GM04503 (cell line): ENCODE results near the gene SDK1.

ENCODE experiments used
- DNase-seq: peaks from one replicate; pipeline ENCODE4 v3.0.0-alpha.2; 2012; ENCODE audit warnings: low read depth

The SDK1 gene

GRCh38 chr7:3880228-3880987, 579.4 kb downstream of the SDK1 start:
- DNase-seq = no peak

- no peak for DNase-seq
Measured at GRCh38 chr7:3882782-3883181, 581.7 kb downstream of the SDK1 start.

GRCh38 chr7:3884543-3884942, 583.5 kb downstream of the SDK1 start:
- no peak for DNase-seq

GRCh38 chr7:3887096-3887690, 586.1 kb downstream of the SDK1 start:
- no peak for DNase-seq

- DNase-seq = no peak
Measured at GRCh38 chr7:3888096-3888495, 587.0 kb downstream of the SDK1 start.

GRCh38 chr7:3892157-3892556, 591.1 kb downstream of the SDK1 start:
- no peak for DNase-seq

GRCh38 chr7:3892686-3893085, 591.6 kb downstream of the SDK1 start:
- DNase-seq = no peak

GRCh38 chr7:3893151-3893788, 592.2 kb downstream of the SDK1 start:
- no peak for DNase-seq

GRCh38 chr7:3893789-3894153, 592.7 kb downstream of the SDK1 start:
- DNase-seq = no peak

GRCh38 chr7:3895341-3896116, 594.5 kb downstream of the SDK1 start:
- no peak for DNase-seq

- no peak for DNase-seq
Measured at GRCh38 chr7:3896169-3896765, 595.2 kb downstream of the SDK1 start.

GRCh38 chr7:3897430-3898372, 596.6 kb downstream of the SDK1 start:
- DNase-seq = no peak

- no peak for DNase-seq
Measured at GRCh38 chr7:3899559-3899991, 598.5 kb downstream of the SDK1 start.

GRCh38 chr7:3908153-3908552, 607.1 kb downstream of the SDK1 start:
- DNase-seq = no peak

- no peak for DNase-seq
Measured at GRCh38 chr7:3909128-3909527, 608.1 kb downstream of the SDK1 start.

GRCh38 chr7:3910054-3910453, 609.0 kb downstream of the SDK1 start:
- DNase-seq = no peak

- DNase-seq = no peak
Measured at GRCh38 chr7:3911685-3912084, 610.6 kb downstream of the SDK1 start.

- no peak for DNase-seq
Measured at GRCh38 chr7:3912291-3912690, 611.2 kb downstream of the SDK1 start.

GRCh38 chr7:3914051-3914775, 613.2 kb downstream of the SDK1 start:
- DNase-seq = no peak

- DNase-seq = no peak
Measured at GRCh38 chr7:3915337-3915878, 614.4 kb downstream of the SDK1 start.
